Neural progenitor cell (in vitro differentiated cells): Measurements from ENCODE around the gene ZDHHC19. TPM values are rescaled to one million over a fixed set of nuclear protein-coding genes. Genes with fewer than 3 reads are reported as not detected.
A peak's percentile ranks its signal among the peaks of the same experiment; 100 is the strongest.

Experiments used
- DNase-seq: peaks from one replicate; pipeline ENCODE4 v3.0.0-alpha.2; 2016; ENCODE audit warnings: low spot score
- H2AFZ ChIP-seq: fragments of 200-600 bp; sonication (generic); replicated peaks from 2 replicates; pipeline ENCODE4 v1.6.1; 2016; ENCODE audit warnings: antibody characterized with exemption
- H3F3A ChIP-seq: fragments of 200-600 bp; sonication (generic); 2 replicates; pipeline ENCODE4 v1.6.1; 2016; ENCODE audit warnings: antibody characterized with exemption, low read depth
- H3K27ac ChIP-seq: fragments of 200-600 bp; sonication (generic); 2 replicates; pipeline ENCODE4 v1.5.1; 2016; ENCODE audit warnings: mild to moderate bottlenecking
- H3K27me3 ChIP-seq: fragments of 200-600 bp; sonication (generic); 2 replicates; pipeline ENCODE4 v1.6.1; 2016; ENCODE audit warnings: mild to moderate bottlenecking, moderate library complexity
- H3K36me3 ChIP-seq: fragments of 200-600 bp; sonication (generic); 2 replicates; pipeline ENCODE4 v1.5.1; 2016
- H3K4me1 ChIP-seq: fragments of 200-600 bp; sonication (generic); 2 replicates; pipeline ENCODE4 v1.6.1; 2016; ENCODE audit warnings: mixed run types
- H3K4me2 ChIP-seq: fragments of 200-600 bp; sonication (generic); 2 replicates; pipeline ENCODE4 v1.6.1; 2016
- H3K4me3 ChIP-seq: fragments of 200-600 bp; sonication (generic); 2 replicates; pipeline ENCODE4 v1.5.1; 2016
- H3K79me2 ChIP-seq: fragments of 200-600 bp; sonication (generic); 2 replicates; pipeline ENCODE4 v1.6.1; 2016; ENCODE audit warnings: low read depth
- H3K9ac ChIP-seq: fragments of 200-600 bp; sonication (generic); 2 replicates; pipeline ENCODE4 v1.6.1; 2016
- H3K9me3 ChIP-seq: fragments of 200-600 bp; sonication (generic); 2 replicates; pipeline ENCODE4 v1.5.1; 2016; ENCODE audit warnings: low read depth
- H4K20me1 ChIP-seq: fragments of 200-600 bp; sonication (generic); 2 replicates; pipeline ENCODE4 v1.6.1; 2016; ENCODE audit warnings: low read depth
- H3K27ac Mint-ChIP-seq: 3 replicates; pipeline ENCODE4 v1.8.0; 2021; ENCODE audit warnings: mixed read lengths
- H3K27me3 Mint-ChIP-seq: 2 replicates; pipeline ENCODE4 v1.8.0; 2022; ENCODE audit warnings: low read depth, mild to moderate bottlenecking, inconsistent platforms, moderate library complexity, mixed read lengths; ENCODE audit not compliant: insufficient read depth
- H3K36me3 Mint-ChIP-seq: 3 replicates; pipeline ENCODE4 v1.8.0; 2021; ENCODE audit warnings: mixed read lengths
- H3K4me1 Mint-ChIP-seq: 3 replicates; pipeline ENCODE4 v1.8.0; 2021; ENCODE audit warnings: mixed read lengths
- H3K4me3 Mint-ChIP-seq: 3 replicates; pipeline ENCODE4 v1.8.0; 2021; ENCODE audit warnings: mild to moderate bottlenecking, moderate library complexity, mixed read lengths
- H3K9me3 Mint-ChIP-seq: 3 replicates; pipeline ENCODE4 v1.8.0; 2020; ENCODE audit warnings: mixed read lengths
- CTCF ChIP-seq: fragments of 200-600 bp; sonication (generic); IDR thresholded peaks from 2 replicates; pipeline ENCODE4 v1.5.1; 2017; ENCODE audit warnings: antibody characterized with exemption, mild to moderate bottlenecking
- EZH2 ChIP-seq: fragments of 200-600 bp; sonication (generic); IDR thresholded peaks from 2 replicates; pipeline ENCODE4 v1.6.1; 2017; ENCODE audit warnings: antibody characterized with exemption, mild to moderate bottlenecking, moderate library complexity
- EZH2phosphoT487 ChIP-seq: fragments of 200-600 bp; sonication (generic); IDR thresholded peaks from 2 replicates; pipeline ENCODE4 v1.6.1; 2017; ENCODE audit warnings: antibody characterized with exemption
- total RNA-seq: library from RNA; depleted of rRNA; stranded (reverse); fragments of >200 nt; gene quantifications from 2 replicates; pipeline ENCODE4 v1.2.3, GENCODE V29; 2015; ENCODE audit warnings: low replicate concordance

ZDHHC19 gene
- total RNA-seq, 1 donor from 2014 or later = not detected

- no peak for DNase-seq
- TF ChIP-seq EZH2phosphoT487 (no peak), EZH2 (no peak), CTCF (no peak)
- no peak overlapping the region for H3K9ac ChIP-seq
- peaks cover 12% of the 10 kb centered on the region for H3K4me1 Mint-ChIP-seq
- no peak overlapping the region for H3K4me3 ChIP-seq
- H3K9me3 Mint-ChIP-seq = no peaks in the 10 kb centered on the region
- H3K27ac Mint-ChIP-seq = no peak overlapping the region
- no peak overlapping the region for H3K4me3 Mint-ChIP-seq
- H3K27me3 ChIP-seq = no peaks in the 10 kb centered on the region
- peaks cover 6% of the 10 kb centered on the region for H3K4me1 ChIP-seq
- H3F3A ChIP-seq = no peaks in the 10 kb centered on the region
- no peaks in the 10 kb centered on the region for H3K36me3 ChIP-seq
- H3K36me3 Mint-ChIP-seq = no peaks in the 10 kb centered on the region
- no peaks in the 10 kb centered on the region for H4K20me1 ChIP-seq
- no peak overlapping the region for H3K27ac ChIP-seq
- H3K27me3 Mint-ChIP-seq = peaks cover 4% of the 10 kb centered on the region
- H2AFZ ChIP-seq = peak overlapping the region; percentile 61
- no peaks in the 10 kb centered on the region for H3K79me2 ChIP-seq
- H3K9me3 ChIP-seq = no peaks in the 10 kb centered on the region
- no peak overlapping the region for H3K4me2 ChIP-seq
These were observed 15.4 kb downstream of the ZDHHC19 start for GRCh38 chr3:196195664-196196265.

GRCh38 chr3:196194542-196194915 lies 16.7 kb downstream of the ZDHHC19 start:
- H3K4me2 ChIP-seq = no peak overlapping the region
- peaks cover 6% of the 10 kb centered on the region for H3K4me1 ChIP-seq
- H3K36me3 ChIP-seq = no peaks in the 10 kb centered on the region
- H3K79me2 ChIP-seq = no peaks in the 10 kb centered on the region
- H3K9me3 ChIP-seq = no peaks in the 10 kb centered on the region
- Mint-ChIP-seq H3K27me3 (peaks cover 4% of the 10 kb centered on the region), H3K4me3 (no peak overlapping the region), H3K27ac (no peak overlapping the region), H3K9me3 (no peaks in the 10 kb centered on the region), H3K36me3 (no peaks in the 10 kb centered on the region), H3K4me1 (peaks cover 12% of the 10 kb centered on the region)
- no peaks in the 10 kb centered on the region for H3F3A ChIP-seq
- H2AFZ ChIP-seq = no peak overlapping the region
- H4K20me1 ChIP-seq = no peaks in the 10 kb centered on the region
- H3K4me3 ChIP-seq = no peak overlapping the region
- H3K27me3 ChIP-seq = no peaks in the 10 kb centered on the region
- TF ChIP-seq EZH2 (no peak), EZH2phosphoT487 (no peak), CTCF (no peak)
- H3K27ac ChIP-seq = no peak overlapping the region
- no peak overlapping the region for H3K9ac ChIP-seq
- DNase-seq = no peak

- Histone ChIP-seq H3K4me2 (no peak overlapping the region), H3K27ac (no peak overlapping the region), H3K4me3 (no peak overlapping the region), H3K79me2 (no peaks in the 10 kb centered on the region), H3F3A (no peaks in the 10 kb centered on the region), H2AFZ (no peak overlapping the region), H3K4me1 (peaks cover 6% of the 10 kb centered on the region), H3K9me3 (no peaks in the 10 kb centered on the region), H3K9ac (no peak overlapping the region), H3K27me3 (no peaks in the 10 kb centered on the region), H4K20me1 (no peaks in the 10 kb centered on the region), H3K36me3 (no peaks in the 10 kb centered on the region)
- TF ChIP-seq EZH2phosphoT487 (no peak), EZH2 (no peak), CTCF (no peak)
- Mint-ChIP-seq H3K27ac (peak overlapping the region; percentile 42), H3K9me3 (no peaks in the 10 kb centered on the region), H3K4me1 (peaks cover 12% of the 10 kb centered on the region), H3K27me3 (peaks cover 4% of the 10 kb centered on the region), H3K36me3 (no peaks in the 10 kb centered on the region), H3K4me3 (no peak overlapping the region)
- DNase-seq = no peak
These were observed 17.3 kb downstream of the ZDHHC19 start for GRCh38 chr3:196193736-196194541.
